NCI-H510A (cell line): ENCODE data around the gene EPC1.
"Not testable (repeated sequence)": the region's sequence is repeated elsewhere in the genome, so short reads cannot be mapped to it uniquely, and the experiment has no call there.

Source experiments
- DNase-seq: peaks from one replicate; lab custom pipeline; 2025; lab: John Stamatoyannopoulos, UW

The EPC1 gene

GRCh38 chr10:32279795-32280194 is 67.2 kb downstream of the EPC1 start:
- DNase-seq = no peak

- no peak for DNase-seq
These were observed 73.6 kb downstream of the EPC1 start for GRCh38 chr10:32273336-32273735.

- no peak for DNase-seq
These were observed 75.3 kb downstream of the EPC1 start for GRCh38 chr10:32271617-32272016.

GRCh38 chr10:32269343-32270100 is 77.4 kb downstream of the EPC1 start:
- no peak for DNase-seq

- no peak for DNase-seq
These were observed 78.2 kb downstream of the EPC1 start for GRCh38 chr10:32268788-32269187.

GRCh38 chr10:32266979-32267378 is 80.0 kb downstream of the EPC1 start:
- DNase-seq = no peak

- DNase-seq = no peak
These were observed 80.4 kb downstream of the EPC1 start for GRCh38 chr10:32266566-32266965.

- no peak for DNase-seq
These were observed 81.2 kb downstream of the EPC1 start for GRCh38 chr10:32265756-32266155.

- DNase-seq = no peak
These were observed 83.7 kb downstream of the EPC1 start for GRCh38 chr10:32263300-32263699.

- DNase-seq = no peak
These were observed 87.4 kb downstream of the EPC1 start for GRCh38 chr10:32259551-32259950.

GRCh38 chr10:32256613-32257437 is 90.1 kb downstream of the EPC1 start:
- DNase-seq = no peak

GRCh38 chr10:32253821-32254220 is 93.1 kb downstream of the EPC1 start:
- no peak for DNase-seq

GRCh38 chr10:32253276-32253675 is 93.7 kb downstream of the EPC1 start:
- no peak for DNase-seq

GRCh38 chr10:32250489-32250888 is 96.5 kb downstream of the EPC1 start:
- DNase-seq = not testable (repeated sequence)

GRCh38 chr10:32246685-32247084 is 100.3 kb downstream of the EPC1 start:
- DNase-seq = no peak

- DNase-seq = no peak
These were observed 101.2 kb downstream of the EPC1 start for GRCh38 chr10:32245760-32246159.

- DNase-seq = no peak
These were observed 102.3 kb downstream of the EPC1 start for GRCh38 chr10:32244421-32245207.

GRCh38 chr10:32244011-32244410 is 102.9 kb downstream of the EPC1 start:
- no peak for DNase-seq

- no peak for DNase-seq
These were observed 105.0 kb downstream of the EPC1 start for GRCh38 chr10:32241946-32242345.

- no peak for DNase-seq
These were observed 106.5 kb downstream of the EPC1 start for GRCh38 chr10:32240471-32240870.

GRCh38 chr10:32239769-32240168 is 107.2 kb downstream of the EPC1 start:
- no peak for DNase-seq

GRCh38 chr10:32237644-32238345 is 109.2 kb downstream of the EPC1 start:
- DNase-seq = no peak
